H1 (cell line): ENCODE data around the gene TBX15. TPM values are rescaled to one million over a fixed set of nuclear protein-coding genes. Genes with fewer than 3 reads are reported as not detected.

ENCODE experiments used
- CTCF ChIA-PET: fragments of 300-600 bp; sonication (Branson Sonifier 250); formaldehyde crosslinking; loops from one replicate; lab custom pipeline; 2021; ENCODE audit not compliant: partially characterized antibody; lab: Charles Lee
- POLR2A ChIA-PET: fragments of 300-600 bp; sonication (Branson Sonifier 250); formaldehyde crosslinking; loops from one replicate; lab custom pipeline; 2021; ENCODE audit warnings: inconsistent platforms; ENCODE audit not compliant: partially characterized antibody; lab: Charles Lee
- DNase-seq, 2 experiments: peaks; one replicate each; pipeline versions ENCODE4 v3.0.0 to v3.0.0-alpha.2; 2010 to 2022; ENCODE audit warnings: low spot score in 2 of 2, low read depth in 1 of 2, mixed read lengths in 1 of 2
- FAIRE-seq: peaks from 2 replicates; lab custom pipeline; 2011; peaks lifted over from hg19 to GRCh38; lab: Jason Lieb, UNC
- H2AFZ ChIP-seq: 2 replicates; pipeline ENCODE4 v1.8.1; 2012; ENCODE audit warnings: low read length, inconsistent platforms
- H2AK5ac ChIP-seq: 2 replicates; pipeline ENCODE4 v1.6.1; 2013; ENCODE audit warnings: low read depth, low read length
- H2BK120ac ChIP-seq: replicated peaks from 2 replicates; pipeline ENCODE3; 2013; ENCODE audit warnings: low read depth, low read length, inconsistent platforms
- H2BK12ac ChIP-seq: 2 replicates; pipeline ENCODE4 v1.6.1; 2013; ENCODE audit warnings: low read depth, low read length
- H2BK15ac ChIP-seq: 2 replicates; pipeline ENCODE4 v1.6.1; 2013; ENCODE audit warnings: low read length
- H2BK20ac ChIP-seq: 2 replicates; pipeline ENCODE4 v1.6.1; 2013; ENCODE audit warnings: low read length
- H2BK5ac ChIP-seq: 2 replicates; pipeline ENCODE4 v1.6.1; 2013; ENCODE audit warnings: low read depth, low read length
- H3K14ac ChIP-seq: 2 replicates; pipeline ENCODE4 v1.6.1; 2013; ENCODE audit warnings: inconsistent platforms; ENCODE audit not compliant: insufficient read length
- H3K18ac ChIP-seq: 2 replicates; pipeline ENCODE4 v1.6.1; 2013; ENCODE audit warnings: low read length; ENCODE audit errors: extremely low read depth
- H3K23ac ChIP-seq: 2 replicates; pipeline ENCODE4 v1.6.1; 2013; ENCODE audit warnings: inconsistent platforms; ENCODE audit not compliant: insufficient read length
- H3K23me2 ChIP-seq: 2 replicates; pipeline ENCODE4 v1.6.1; 2013; ENCODE audit warnings: low read depth, low read length
- H3K27ac ChIP-seq: 2 replicates; pipeline ENCODE4 v1.6.1; 2011; ENCODE audit warnings: low read depth, low read length, inconsistent platforms
- H3K27me3 ChIP-seq, 4 experiments: replicated peaks in 1 of 4; 1 replicate in 1 of 4; 2 replicates in 3 of 4; pipeline versions ENCODE4 v1.6.1 to v1.8.1; 2011 to 2013; ENCODE audit warnings: low read length in 3 of 4, mild to moderate bottlenecking in 3 of 4, inconsistent platforms in 2 of 4, mixed read lengths in 2 of 4, moderate library complexity in 1 of 4; ENCODE audit not compliant: control insufficient read depth in 3 of 4, insufficient read depth in 3 of 4; ENCODE audit errors: extremely low read depth in 1 of 4
- H3K36me3 ChIP-seq, 4 experiments: 2 replicates each; pipeline versions ENCODE4 v1.6.1 to v1.8.1; 2011 to 2013; ENCODE audit warnings: mild to moderate bottlenecking in 4 of 4, low read length in 3 of 4, moderate library complexity in 2 of 4, control low read depth in 1 of 4, inconsistent platforms in 1 of 4; ENCODE audit not compliant: insufficient read depth in 4 of 4, control insufficient read depth in 2 of 4
- H3K4ac ChIP-seq: replicated peaks from 2 replicates; pipeline ENCODE3; 2013; ENCODE audit warnings: low read length, low read depth, mixed read lengths, inconsistent platforms; ENCODE audit not compliant: insufficient read length
- H3K4me1 ChIP-seq, 4 experiments: replicated peaks in 1 of 4; 1 replicate in 1 of 4; 2 replicates in 3 of 4; pipeline versions ENCODE4 v1.6.1 to v1.8.1; 2011 to 2013; ENCODE audit warnings: low read length in 3 of 4, inconsistent platforms in 2 of 4, mixed read lengths in 1 of 4; ENCODE audit not compliant: insufficient read depth in 4 of 4, control insufficient read depth in 3 of 4
- H3K4me2 ChIP-seq, 2 experiments: 2 replicates each; pipeline versions ENCODE4 v1.6.1 to v1.8.1; 2011 to 2013; ENCODE audit warnings: low read depth in 2 of 2, low read length in 2 of 2, control low read depth in 1 of 2, inconsistent platforms in 1 of 2, mild to moderate bottlenecking in 1 of 2; ENCODE audit not compliant: insufficient read depth in 1 of 2
- H3K4me3 ChIP-seq, 4 experiments: fragments of 200-600, 300-600 bp in 1 of 4; sonication (generic), shearing (Covaris generic), sonication (Bioruptor Twin) in 1 of 4; 2 replicates each; pipeline versions ENCODE4 v1.5.1 to v1.8.1; 2011 to 2016; ENCODE audit warnings: low read length in 4 of 4, low read depth in 3 of 4, control low read depth in 2 of 4, inconsistent platforms in 2 of 4, mild to moderate bottlenecking in 2 of 4, mixed read lengths in 1 of 4, moderate library complexity in 1 of 4; ENCODE audit not compliant: insufficient read depth in 2 of 4; ENCODE audit errors: extremely low read depth in 1 of 4
- H3K56ac ChIP-seq: replicated peaks from 2 replicates; pipeline ENCODE3; 2013; ENCODE audit warnings: low read depth, mild to moderate bottlenecking, mixed read lengths, low read length, inconsistent platforms; ENCODE audit not compliant: insufficient read length
- H3K79me1 ChIP-seq: 2 replicates; pipeline ENCODE4 v1.6.1; 2013; ENCODE audit warnings: low read depth, low read length, control low read depth
- H3K79me2 ChIP-seq, 2 experiments: 2 replicates each; pipeline versions ENCODE4 v1.6.1 to v1.8.1; 2012 to 2013; ENCODE audit warnings: low read length in 2 of 2, mild to moderate bottlenecking in 2 of 2, inconsistent platforms in 1 of 2; ENCODE audit not compliant: insufficient read depth in 2 of 2, control insufficient read depth in 1 of 2
- H3K9ac ChIP-seq, 4 experiments: replicated peaks in 1 of 4; 1 replicate in 1 of 4; 2 replicates in 3 of 4; pipeline versions ENCODE4 v1.6.1 to v1.8.1; 2011 to 2013; ENCODE audit warnings: low read depth in 3 of 4, low read length in 3 of 4, control low read depth in 2 of 4, mild to moderate bottlenecking in 2 of 4, moderate library complexity in 2 of 4, inconsistent platforms in 1 of 4; ENCODE audit errors: extremely low read depth in 1 of 4
- H3K9me3 ChIP-seq, 2 experiments: 2 replicates each; pipeline versions ENCODE4 v1.6.1 to v1.8.1; 2012 to 2013; ENCODE audit warnings: mild to moderate bottlenecking in 2 of 2, moderate library complexity in 2 of 2, control low read depth in 1 of 2, inconsistent platforms in 1 of 2, low read depth in 1 of 2, low read length in 1 of 2, mixed read lengths in 1 of 2; ENCODE audit not compliant: insufficient read depth in 2 of 2
- H4K20me1 ChIP-seq, 2 experiments: replicated peaks in 1 of 2; 2 replicates each; pipeline versions ENCODE3 to v1.8.1; 2011 to 2013; ENCODE audit warnings: inconsistent platforms in 2 of 2, low read length in 2 of 2, mild to moderate bottlenecking in 1 of 2; ENCODE audit not compliant: insufficient read depth in 2 of 2, control insufficient read depth in 1 of 2
- H4K5ac ChIP-seq: 2 replicates; pipeline ENCODE4 v1.6.1; 2013; ENCODE audit warnings: low read length, low read depth, mixed read lengths, inconsistent platforms; ENCODE audit not compliant: insufficient read length
- H4K8ac ChIP-seq: 2 replicates; pipeline ENCODE4 v1.8.0; 2013; ENCODE audit warnings: mild to moderate bottlenecking, moderate library complexity, low read length, inconsistent platforms; ENCODE audit not compliant: insufficient read depth; ENCODE audit errors: extremely low read depth
- H4K91ac ChIP-seq: replicated peaks from 2 replicates; pipeline ENCODE3; 2013; ENCODE audit warnings: low read length, mixed read lengths, inconsistent platforms; ENCODE audit not compliant: insufficient read length
- USF2 ChIP-seq: IDR thresholded peaks from 2 replicates; pipeline ENCODE4 v1.6.1; 2011; ENCODE audit warnings: low read length, improper control_type of control experiment
- whole genome bisulfite sequencing, 2 experiments: shearing (Covaris generic) in 1 of 2; methylation state at CpG; one replicate each; pipeline versions ENCODE4 v1.1.6 to v1.1.7; 2013 to 2015; ENCODE audit warnings: low lambda C conversion rate in 2 of 2, mixed read lengths in 2 of 2, inconsistent platforms in 1 of 2, low coverage in 1 of 2, missing lambda C conversion rate in 1 of 2; ENCODE audit not compliant: insufficient replicate concordance in 2 of 2, insufficient coverage in 1 of 2, insufficient read length in 1 of 2; ENCODE audit errors: extremely low coverage in 1 of 2, missing lambda C conversion rate in 1 of 2; 5-methylcytosine and 5-hydroxymethylcytosine counted together
- polyA plus RNA-seq, 7 experiments: library from polyadenylated mRNA; depleted of rRNA in 3 of 7; stranded (reverse) in 5 of 7; unstranded in 2 of 7; fragments of >200 nt in 5 of 7; fragments of 200-250 nt in 2 of 7; gene quantifications; 1 replicate in 5 of 7; 2 replicates in 1 of 7; 4 replicates in 1 of 7; pipeline versions ENCODE4 v1.2.1 to v1.2.3, GENCODE V29; 2011 to 2013; ENCODE audit warnings: missing spikeins in 2 of 7, mixed read lengths in 2 of 7
- total RNA-seq: library from RNA; stranded (reverse); fragmentation: NEBNext Ultra II Directional; extraction: Animal tissue kit (Norgen Biotek cat#: 25700); gene quantifications from 2 replicates; pipeline ENCODE4 v1.2.1, GENCODE V29; 2021

Gene TBX15
- total and polyA plus RNA-seq, 2 of the 8 experiments (the other 6 are each of a cell fraction or from before 2014, with no cell fraction given): 0.14 to 0.24 TPM

GRCh38 chr1:118949315-118949714, 38.8 kb downstream of the TBX15 start:
- no peak overlapping the region for H3K23ac ChIP-seq
- H3K36me3 ChIP-seq: no peaks in the 10 kb centered on the region
- TF ChIP-seq USF2: no peak
- TF ChIP-seq, all 59 proteins: peak for 0
- Histone ChIP-seq H3K14ac (no peak overlapping the region), H4K20me1 (no peaks in the 10 kb centered on the region), H2BK15ac (no peak overlapping the region), H3K23me2 (no peaks in the 10 kb centered on the region), H2BK5ac (no peak overlapping the region), H3K9ac (no peak overlapping the region), H3K79me2 (no peaks in the 10 kb centered on the region), H2BK120ac (no peak overlapping the region), H3K18ac (no peak overlapping the region), H4K8ac (no peak overlapping the region), H3K4me2 (no peak overlapping the region), H3K4me1 (no peaks in the 10 kb centered on the region), H3K27me3 (no peaks in the 10 kb centered on the region), H3K56ac (no peak overlapping the region), H3K79me1 (no peaks in the 10 kb centered on the region), H3K27ac (no peak overlapping the region), H2AFZ (no peak overlapping the region), H3K4me3 (no peak overlapping the region), H3K4ac (no peak overlapping the region), H2BK20ac (no peak overlapping the region), H2AK5ac (no peak overlapping the region), H4K5ac (no peak overlapping the region), H2BK12ac (no peak overlapping the region), H3K9me3 (peaks cover 0 to 4% of the 10 kb centered on the region in 2 experiments; a peak in 1 of 4 replicates), H4K91ac (no peak overlapping the region)
- FAIRE-seq (no peak), DNase-seq (no peak)
- 86% methylated on average over 2 of the region's 2 CpGs; no CpG with 5 or more reads in 1 of the 2 experiments for WGBS, 2 experiments
- ChIA-PET CTCF (interaction anchor here (0.6 to 1.3 kb wide), 2 partner anchors 21 to 34 kb away, joined by 3 read pairs; no protein-coding TSS in a partner anchor), POLR2A (no interaction called here)
